Stomach smooth muscle (tissue), 2 donors: Measurements from ENCODE around the gene KLF14.

Source experiments
- H3K27ac ChIP-seq: one replicate; pipeline ENCODE4 v1.7.0; 2013; ENCODE audit warnings: mild to moderate bottlenecking, low read length, inconsistent platforms
- H3K27me3 ChIP-seq, 2 donors: one replicate each; pipeline ENCODE4 v1.7.0; 2013; ENCODE audit warnings: low read length in 2 of 2; ENCODE audit not compliant: insufficient read depth in 2 of 2, control insufficient read depth in 1 of 2
- H3K36me3 ChIP-seq, 2 donors: one replicate each; pipeline ENCODE4 v1.7.0; 2013; ENCODE audit warnings: low read length in 2 of 2; ENCODE audit not compliant: control insufficient read depth in 2 of 2, insufficient read depth in 2 of 2
- H3K4me1 ChIP-seq: one replicate; pipeline ENCODE4 v1.7.0; 2013; ENCODE audit warnings: low read length; ENCODE audit not compliant: control insufficient read depth, insufficient read depth
- H3K4me3 ChIP-seq, 2 donors: one replicate each; pipeline ENCODE4 v1.7.0; 2013; ENCODE audit warnings: low read length in 2 of 2
- H3K9ac ChIP-seq, 2 donors: one replicate each; pipeline ENCODE4 v1.7.0; 2013; ENCODE audit warnings: low read length in 2 of 2, mild to moderate bottlenecking in 1 of 2
- H3K9me3 ChIP-seq, 2 donors: one replicate each; pipeline ENCODE4 v1.7.0; 2013; ENCODE audit warnings: low read length in 2 of 2; ENCODE audit not compliant: control insufficient read depth in 2 of 2
- donor health status: healthy.
- donor health status: Pancreatic carcinoma.

The KLF14 gene

GRCh38 chr7:130748531-130749389 is 14.8 kb upstream of the KLF14 start:
- Histone ChIP-seq H3K27ac (no peak overlapping the region), H3K9me3 (no peaks in the 10 kb centered on the region), H3K27me3 (peaks cover 2 to 4% of the 10 kb centered on the region in 2 donors), H3K36me3 (no peaks in the 10 kb centered on the region), H3K4me3 (no peak overlapping the region), H3K9ac (no peak overlapping the region), H3K4me1 (no peaks in the 10 kb centered on the region)

GRCh38 chr7:130741331-130741995 is 7.5 kb upstream of the KLF14 start:
- Histone ChIP-seq H3K27ac (no peak overlapping the region), H3K4me1 (no peaks in the 10 kb centered on the region), H3K27me3 (peaks cover 14 to 26% of the 10 kb centered on the region in 2 donors), H3K9me3 (no peaks in the 10 kb centered on the region), H3K4me3 (no peak overlapping the region), H3K9ac (no peak overlapping the region), H3K36me3 (no peaks in the 10 kb centered on the region)

GRCh38 chr7:130740606-130741005 is 6.6 kb upstream of the KLF14 start:
- Histone ChIP-seq H3K27me3 (peaks cover 21 to 33% of the 10 kb centered on the region in 2 donors), H3K27ac (no peak overlapping the region), H3K9me3 (peaks cover 0 to 3% of the 10 kb centered on the region in 2 donors)

GRCh38 chr7:130736298-130736900 is 2.4 kb upstream of the KLF14 start:
- no peaks in the 10 kb centered on the region for H3K36me3 ChIP-seq
- H3K4me1 ChIP-seq, result no peaks in the 10 kb centered on the region
- no peak overlapping the region for H3K4me3 ChIP-seq
- peaks cover 34 to 49% of the 10 kb centered on the region in 2 donors for H3K27me3 ChIP-seq
- H3K27ac ChIP-seq, result no peak overlapping the region
- peaks cover 24 to 29% of the 10 kb centered on the region in 2 donors for H3K9me3 ChIP-seq
- H3K9ac ChIP-seq, result no peak overlapping the region

More at GRCh38 chr7:130740606-130741005, 6.6 kb upstream of the KLF14 start:
- Histone ChIP-seq H3K36me3 (no peaks in the 10 kb centered on the region), H3K4me3 (no peak overlapping the region), H3K9ac (no peak overlapping the region), H3K4me1 (no peaks in the 10 kb centered on the region)

- peak overlapping the region in 1 of 2 donors; percentile 52 for H3K4me3 ChIP-seq
- H3K9ac ChIP-seq, result no peak overlapping the region
- no peaks in the 10 kb centered on the region for H3K4me1 ChIP-seq
- H3K36me3 ChIP-seq, result no peaks in the 10 kb centered on the region
- H3K27me3 ChIP-seq, result peaks cover 36 to 48% of the 10 kb centered on the region in 2 donors
- no peak overlapping the region for H3K27ac ChIP-seq
- H3K9me3 ChIP-seq, result peaks cover 29 to 30% of the 10 kb centered on the region in 2 donors
These were observed 1.1 kb upstream of the KLF14 start for GRCh38 chr7:130734815-130735716.

- Histone ChIP-seq H3K36me3 (no peaks in the 10 kb centered on the region), H3K9ac (no peak overlapping the region), H3K27ac (no peak overlapping the region), H3K4me1 (no peaks in the 10 kb centered on the region), H3K27me3 (peaks cover 36 to 45% of the 10 kb centered on the region in 2 donors), H3K4me3 (peak overlapping the region; percentile 29 to 44), H3K9me3 (peaks cover 35 to 36% of the 10 kb centered on the region in 2 donors)
These were observed 752 bp downstream of the KLF14 start for GRCh38 chr7:130732980-130733930.

GRCh38 chr7:130723784-130724183 is 10.2 kb downstream of the KLF14 start:
- Histone ChIP-seq H3K4me3 (no peak overlapping the region), H3K27ac (no peak overlapping the region), H3K9ac (no peak overlapping the region), H3K36me3 (no peaks in the 10 kb centered on the region), H3K4me1 (no peaks in the 10 kb centered on the region), H3K9me3 (no peaks in the 10 kb centered on the region), H3K27me3 (peaks cover 0 to 6% of the 10 kb centered on the region in 2 donors)

GRCh38 chr7:130721486-130722277 is 12.3 kb downstream of the KLF14 start:
- Histone ChIP-seq H3K27me3 (peaks cover 0 to 6% of the 10 kb centered on the region in 2 donors), H3K9ac (no peak overlapping the region), H3K4me1 (no peaks in the 10 kb centered on the region), H3K36me3 (no peaks in the 10 kb centered on the region), H3K27ac (no peak overlapping the region), H3K9me3 (no peaks in the 10 kb centered on the region), H3K4me3 (no peak overlapping the region)

GRCh38 chr7:130719541-130719940 is 14.5 kb downstream of the KLF14 start:
- peaks cover 0 to 6% of the 10 kb centered on the region in 2 donors for H3K27me3 ChIP-seq
- H3K4me1 ChIP-seq, result no peaks in the 10 kb centered on the region
- H3K9ac ChIP-seq, result no peak overlapping the region
- H3K36me3 ChIP-seq, result no peaks in the 10 kb centered on the region
- H3K27ac ChIP-seq, result no peak overlapping the region
- H3K9me3 ChIP-seq, result no peaks in the 10 kb centered on the region
- no peak overlapping the region for H3K4me3 ChIP-seq
